Fibroblast of upper back skin (primary cell): ENCODE results near the gene EBPL.
"Not testable (repeated sequence)": the region's sequence is repeated elsewhere in the genome, so short reads cannot be mapped to it uniquely, and the experiment has no call there.

Experiments used
- DNase-seq: peaks from one replicate; pipeline ENCODE4 v3.0.0-alpha.2; 2013

Gene EBPL

GRCh38 chr13:49632156-49632555, 59.1 kb downstream of the EBPL start:
- no peak for DNase-seq

GRCh38 chr13:49630580-49630979, 60.7 kb downstream of the EBPL start:
- no peak for DNase-seq

- no peak for DNase-seq
Observed at GRCh38 chr13:49629947-49630346, 61.3 kb downstream of the EBPL start.

- DNase-seq: no peak
Observed at GRCh38 chr13:49629196-49629938, 61.9 kb downstream of the EBPL start.

- DNase-seq: no peak
Observed at GRCh38 chr13:49627831-49628652, 63.2 kb downstream of the EBPL start, which contains the start of gene ARL11. Gene ARL11, plus strand, starts transcription at chr13:49628507. Its CDS starts 1,941 bp downstream, at chr13:49630448.

- no peak for DNase-seq
Observed at GRCh38 chr13:49625392-49626079, 65.8 kb downstream of the EBPL start.

GRCh38 chr13:49624229-49624628, 67.1 kb downstream of the EBPL start:
- no peak for DNase-seq

GRCh38 chr13:49622174-49622946, 68.9 kb downstream of the EBPL start:
- no peak for DNase-seq

- no peak for DNase-seq
Observed at GRCh38 chr13:49620170-49620621, 71.1 kb downstream of the EBPL start.

- no peak for DNase-seq
Observed at GRCh38 chr13:49616676-49617065, 74.6 kb downstream of the EBPL start.

- no peak for DNase-seq
Observed at GRCh38 chr13:49615836-49616675, 75.2 kb downstream of the EBPL start.

- not testable (repeated sequence) for DNase-seq
Observed at GRCh38 chr13:49612042-49612441, 79.2 kb downstream of the EBPL start.
